ENCODE data around the gene C10orf53. TPM values are rescaled to one million over a fixed set of nuclear protein-coding genes. Genes with fewer than 3 reads are reported as not detected.
"Not testable (repeated sequence)": the region's sequence is repeated elsewhere in the genome, so short reads cannot be mapped to it uniquely, and the experiment has no call there.

C10orf53 gene
- total RNA-seq, 1 donor from 2014 or later, result not detected

DNA sequence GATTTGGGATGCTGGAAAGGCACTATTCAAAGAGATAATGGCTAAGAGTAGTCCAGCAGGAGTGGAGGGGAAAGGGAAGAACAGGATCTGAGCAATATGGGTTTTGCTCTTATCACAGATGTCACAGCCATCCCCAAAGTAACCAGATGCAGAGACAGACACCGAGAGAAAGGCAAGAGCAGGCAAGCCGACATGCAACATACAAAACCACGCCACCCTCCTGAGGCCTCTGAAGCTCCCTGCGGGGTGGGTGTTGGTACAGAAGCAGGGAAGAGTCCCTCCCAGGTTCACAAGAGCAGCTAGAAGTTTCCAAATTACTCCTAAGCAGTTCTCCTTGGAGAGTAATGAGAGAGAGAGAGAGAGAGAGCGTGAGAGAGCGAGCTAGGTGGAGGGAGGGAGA lies 10.8 kb upstream of the C10orf53 start:
- ATAC-seq, result no peak
- intact Hi-C loops (cut with DNase I), result no loop called here

DNA sequence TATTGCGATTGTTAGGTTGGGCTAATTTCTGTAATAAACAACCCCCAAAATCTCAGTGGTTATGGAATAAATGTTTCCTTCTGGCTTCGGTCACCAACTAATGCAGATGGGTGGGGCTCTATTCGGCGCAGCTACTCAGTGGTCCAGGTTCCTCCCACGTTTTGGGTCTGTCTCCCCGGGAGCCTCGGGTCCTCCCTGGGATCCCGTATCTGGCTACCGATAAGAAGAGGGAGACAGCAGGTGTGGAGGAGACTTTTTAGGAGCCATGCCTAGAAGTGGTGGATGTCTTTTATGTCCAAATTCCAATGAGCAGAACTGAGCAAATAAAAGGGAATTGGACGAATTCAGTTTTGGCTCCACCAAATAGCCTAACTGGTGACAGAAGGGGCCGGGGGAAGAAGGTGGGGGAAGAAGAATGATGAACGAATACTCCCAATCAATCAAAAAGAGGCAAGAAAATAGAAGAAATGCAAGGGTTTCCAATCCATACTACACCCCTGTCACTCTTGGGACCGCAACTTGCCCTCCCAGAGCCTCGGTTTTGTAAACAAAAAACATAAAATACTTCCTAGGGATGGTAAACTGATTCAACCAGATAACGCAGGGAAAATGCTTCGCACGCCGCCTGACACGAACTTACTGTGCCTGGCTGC lies 498 bp upstream of the C10orf53 start:
- DNase-seq (ENCODE audit: missing footprints) (no peak), ATAC-seq (no peak)
- intact Hi-C loops (cut with DNase I), result no loop called here

More for the DNA sequence above, 10.8 kb upstream of the C10orf53 start:
- DNase-seq (ENCODE audit: missing footprints), result no peak

DNA sequence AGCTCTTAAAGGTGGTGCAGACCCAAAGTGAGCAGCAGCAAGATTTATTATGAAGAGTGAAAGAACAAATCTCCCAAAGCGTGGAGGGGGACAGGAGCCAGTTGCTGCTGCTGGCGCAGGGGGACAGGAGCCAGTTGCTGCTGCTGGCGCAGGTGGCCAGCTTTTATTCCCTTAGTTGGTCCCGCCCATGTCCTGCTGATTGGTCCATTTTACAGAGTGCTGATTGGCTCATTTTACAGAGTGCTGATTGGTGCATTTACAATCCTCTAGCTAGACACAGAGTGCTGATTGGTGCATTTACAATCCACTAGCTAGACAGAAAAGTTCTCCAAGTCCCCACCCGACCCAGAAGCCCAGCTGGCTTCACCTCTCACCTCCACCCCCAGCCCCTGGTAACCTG lies 3.0 kb downstream of the C10orf53 start:
- DNase-seq (ENCODE audit: missing footprints); ATAC-seq; intact Hi-C loops (cut with DNase I): not testable (repeated sequence)

DNA sequence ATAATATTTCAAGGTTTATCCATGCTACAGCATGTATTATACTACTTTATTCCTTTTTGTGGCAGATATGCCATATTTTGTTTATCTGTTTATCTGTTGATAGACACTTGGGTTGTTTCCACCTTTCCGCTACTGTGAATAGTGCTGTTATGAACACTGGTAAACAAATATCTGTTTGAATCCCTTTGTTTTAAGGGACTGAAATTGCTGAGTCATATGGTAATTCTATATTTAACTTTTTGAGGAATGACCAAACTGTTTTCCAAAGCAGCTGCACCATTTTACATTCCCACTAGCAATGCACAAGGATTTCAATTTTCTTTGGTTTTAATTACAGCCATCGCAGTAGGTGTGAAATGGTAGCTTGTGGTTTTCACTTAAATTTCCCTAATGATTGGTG lies 3.4 kb downstream of the C10orf53 start:
- intact Hi-C loops (cut with DNase I), result no loop called here
- no peak for DNase-seq (ENCODE audit: missing footprints)

DNA sequence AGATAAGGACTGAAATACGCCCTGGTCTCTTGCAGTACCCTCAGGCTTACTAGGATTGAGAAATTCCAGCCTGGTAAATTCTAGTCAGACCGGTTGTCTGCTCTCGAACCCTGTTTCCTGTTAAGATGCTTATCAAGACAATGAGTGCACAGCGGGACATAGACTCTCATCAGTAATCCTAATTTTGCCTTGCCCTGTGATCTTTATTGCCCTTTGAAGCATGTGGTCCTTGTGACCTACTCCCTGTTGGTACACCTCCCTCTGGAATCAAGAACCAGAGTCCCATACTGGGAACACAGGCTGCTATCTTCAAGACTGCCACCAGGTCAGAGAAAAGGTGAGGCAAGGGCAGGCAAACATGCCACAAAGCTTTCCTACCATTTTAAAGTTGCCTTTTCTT lies 7.2 kb downstream of the C10orf53 start:
- ATAC-seq (no peak), DNase-seq (ENCODE audit: missing footprints) (no peak)
- intact Hi-C loops (cut with DNase I), result no loop called here

More for the DNA sequence above, 3.4 kb downstream of the C10orf53 start:
- no peak for ATAC-seq

DNA sequence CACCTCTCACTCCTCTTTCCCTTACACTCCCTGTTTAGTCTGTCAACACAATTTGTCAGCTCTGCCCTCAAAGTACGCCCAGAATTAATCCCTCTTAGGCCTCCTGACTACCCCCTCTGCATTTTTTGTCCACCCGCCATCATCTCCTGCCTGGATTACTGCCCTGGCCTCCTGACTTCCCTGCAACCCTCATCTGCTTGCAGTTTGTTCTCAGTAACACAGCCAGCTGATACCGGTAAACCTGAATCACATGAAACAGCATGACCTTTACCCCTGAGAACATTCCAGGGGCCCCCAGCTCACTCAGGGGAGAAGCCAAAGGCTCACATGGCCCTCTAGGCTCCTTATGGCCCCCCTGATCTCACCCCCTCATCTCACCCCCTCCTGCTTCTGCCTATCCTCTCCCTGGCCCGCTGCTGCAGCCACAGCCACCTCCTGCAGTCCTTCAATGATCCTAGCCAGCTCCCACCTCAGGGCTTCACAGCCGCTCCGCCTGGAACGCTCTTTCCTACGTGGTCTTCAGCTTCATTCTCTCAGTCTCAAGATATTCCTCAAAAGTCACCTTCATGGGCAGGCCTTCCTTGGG lies 8.9 kb downstream of the C10orf53 start:
- ATAC-seq, result no peak
- intact Hi-C loops (cut with DNase I), result no loop called here
- no peak for DNase-seq (ENCODE audit: missing footprints)

DNA sequence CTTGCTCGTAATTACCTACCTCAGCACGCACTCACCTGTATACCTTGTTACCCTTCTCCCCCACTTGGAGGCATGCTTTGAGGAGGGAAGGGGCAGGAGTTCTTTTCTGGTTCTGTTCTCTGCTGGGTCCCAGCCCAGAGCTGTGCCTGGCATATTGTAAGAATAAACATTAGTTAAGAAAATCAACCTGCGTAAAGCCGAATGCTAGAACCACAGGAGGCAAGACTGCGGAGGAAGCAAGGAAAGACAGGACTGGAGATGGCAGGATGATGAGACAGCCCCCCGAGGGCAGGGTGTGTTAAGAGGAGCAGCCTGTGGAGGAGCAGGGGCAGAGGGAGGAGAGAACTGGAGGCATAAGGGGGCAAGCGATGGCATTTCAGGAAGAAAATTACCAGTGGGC lies 9.5 kb downstream of the C10orf53 start:
- intact Hi-C loops (cut with DNase I), result no loop called here
- ATAC-seq (no peak), DNase-seq (ENCODE audit: missing footprints) (no peak)

DNA sequence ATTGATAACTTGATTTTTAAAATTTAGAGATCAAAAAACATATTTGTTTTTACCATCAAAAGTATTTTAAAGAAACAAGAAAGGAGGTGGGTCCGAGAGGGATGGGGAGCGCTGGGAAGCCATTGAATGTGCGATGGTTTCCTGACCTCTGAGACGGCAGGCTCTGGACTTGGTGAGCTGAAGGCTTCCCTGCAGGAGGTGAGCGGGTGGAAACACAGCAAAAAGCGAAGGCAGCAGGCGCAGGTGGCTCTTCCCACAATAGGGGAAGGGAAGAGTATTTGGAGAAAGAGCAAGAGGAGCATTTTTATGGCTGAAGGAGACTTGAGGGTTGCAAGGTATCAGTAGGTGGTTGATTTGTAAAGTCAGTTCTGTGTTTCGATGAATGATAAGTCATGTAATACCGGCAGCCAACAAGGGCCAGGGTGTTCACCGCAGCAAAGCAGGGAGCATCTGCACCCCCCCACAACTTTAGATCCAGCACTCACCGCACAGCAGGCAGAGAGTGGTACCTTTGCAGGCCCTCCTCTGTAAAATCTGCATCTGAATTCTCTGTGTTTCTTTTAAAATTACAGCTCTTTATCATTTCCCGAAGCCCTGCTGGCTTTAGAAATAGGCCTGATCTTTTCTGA lies 10.5 kb downstream of the C10orf53 start:
- DNase-seq (ENCODE audit: missing footprints) (no peak), ATAC-seq (no peak)
- intact Hi-C loops (cut with DNase I), result no loop called here

DNA sequence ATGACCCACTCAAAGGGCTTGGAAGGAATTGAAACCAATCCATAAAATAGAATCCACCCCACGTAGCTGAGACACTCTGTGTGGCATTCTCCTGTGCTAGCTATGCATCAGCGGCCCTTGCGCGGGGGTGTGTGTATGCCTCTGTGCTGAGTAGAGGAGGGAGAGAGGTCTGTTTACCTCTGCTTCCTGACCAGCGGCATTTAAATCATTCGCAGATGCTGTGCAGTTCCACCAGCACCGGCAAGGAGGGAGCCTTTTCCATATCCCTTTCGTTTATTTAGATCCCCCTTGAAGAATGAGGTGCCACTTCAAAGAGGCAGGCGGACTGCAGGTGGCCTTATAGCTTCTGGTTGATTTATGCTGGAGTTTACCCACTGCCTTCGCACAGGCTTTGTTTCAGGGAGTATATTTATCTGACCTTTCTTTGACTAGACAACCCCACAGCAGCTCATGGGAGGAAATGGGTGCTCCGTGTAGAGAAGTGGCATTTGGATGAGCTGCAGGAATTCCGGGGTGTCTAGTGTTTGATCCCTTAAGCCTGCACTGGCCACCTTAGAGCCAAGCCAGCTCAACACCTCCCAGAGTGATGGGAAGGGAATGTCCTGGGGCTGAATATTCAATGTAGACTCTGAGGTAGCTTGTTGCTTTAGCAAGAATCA lies 11.4 kb downstream of the C10orf53 start:
- DNase-seq (ENCODE audit: missing footprints), result no peak
- intact Hi-C loops (cut with DNase I), result no loop called here
- no peak for ATAC-seq

DNA sequence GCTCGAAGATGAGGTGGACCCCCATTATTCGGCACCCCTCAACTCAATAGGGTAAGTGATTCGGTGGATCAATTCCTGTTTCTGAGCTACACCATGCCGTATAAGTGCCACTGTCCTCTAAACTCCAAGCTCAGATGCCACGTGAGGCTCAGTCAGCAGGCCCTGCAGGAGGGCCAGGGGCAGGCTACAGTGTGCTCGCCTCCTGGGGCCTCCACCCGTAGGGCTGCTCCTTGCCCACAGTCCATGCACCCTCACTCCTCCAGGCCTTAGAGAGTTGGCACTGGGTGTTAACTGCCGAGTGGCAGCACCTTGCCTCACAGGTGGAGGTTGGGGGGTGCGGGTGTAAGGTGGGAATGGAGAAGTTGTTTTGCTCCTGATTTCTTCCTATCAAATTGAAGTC lies 12.1 kb downstream of the C10orf53 start:
- DNase-seq (ENCODE audit: missing footprints) (no peak), ATAC-seq (no peak)
- intact Hi-C loops (cut with DNase I), result no loop called here

DNA sequence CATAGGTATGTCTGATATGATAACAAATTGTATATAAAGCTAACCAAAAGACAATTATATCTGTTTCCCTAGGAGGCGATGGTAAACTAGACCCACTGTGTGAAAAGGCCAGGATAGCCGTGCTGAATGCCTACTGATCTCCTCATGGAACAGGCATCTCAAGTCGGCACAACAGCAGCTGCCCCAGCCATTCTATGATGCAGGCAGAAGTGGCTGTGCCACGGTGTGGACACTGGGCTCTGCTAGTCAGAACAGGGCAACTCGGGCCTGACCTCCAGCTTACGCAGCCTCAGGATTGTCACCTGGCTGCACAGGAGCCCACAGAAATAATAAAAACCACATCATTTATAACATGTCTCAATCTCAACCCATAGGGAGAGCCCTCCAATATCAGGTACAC lies 15.0 kb downstream of the C10orf53 start:
- no peak for DNase-seq (ENCODE audit: missing footprints)
- ATAC-seq, result no peak
- intact Hi-C loops (cut with DNase I), result no loop called here

DNA sequence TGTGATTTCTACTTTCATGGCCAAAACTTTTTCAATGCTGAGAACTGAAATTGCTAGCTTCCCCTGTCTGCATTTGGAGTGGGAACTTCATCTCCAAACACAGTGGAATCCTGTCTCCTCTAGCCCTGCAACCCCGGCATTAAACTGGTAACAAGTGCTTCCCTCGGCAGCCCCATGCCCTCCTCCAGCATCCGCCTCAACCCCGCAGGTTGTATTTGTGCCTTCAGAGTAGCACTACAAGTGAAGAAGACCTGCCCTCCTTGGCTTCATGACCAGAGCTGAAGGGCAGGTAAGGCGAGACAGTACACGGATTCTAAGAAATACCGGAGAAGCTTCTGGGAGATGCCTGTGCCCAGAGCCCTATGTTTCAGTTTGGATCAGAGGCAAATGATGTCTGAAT lies 16.9 kb downstream of the C10orf53 start:
- intact Hi-C loops (cut with DNase I), result no loop called here
- DNase-seq (ENCODE audit: missing footprints) (no peak), ATAC-seq (no peak)

DNA sequence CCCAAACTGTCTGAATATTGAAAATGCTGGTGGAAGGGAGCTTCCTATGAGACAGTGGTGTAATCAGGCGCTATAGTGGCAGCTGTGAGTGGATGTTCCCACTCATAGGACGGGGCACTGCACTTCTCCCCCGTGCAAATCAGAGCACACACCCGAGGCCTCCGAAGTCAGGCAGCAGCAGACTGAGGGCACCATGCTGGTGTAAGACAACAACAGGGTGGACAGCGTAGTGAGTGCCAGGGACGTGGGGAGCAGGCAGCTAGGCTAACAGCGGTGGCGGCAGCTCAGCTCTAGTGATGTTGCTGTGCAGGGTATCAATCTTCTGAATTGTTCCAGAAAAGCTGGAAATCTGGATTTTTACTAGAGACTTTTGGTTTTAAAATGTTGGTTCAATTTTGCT lies 19.2 kb downstream of the C10orf53 start:
- intact Hi-C loops (cut with DNase I), result no loop called here
- ATAC-seq (no peak), DNase-seq (ENCODE audit: missing footprints) (no peak)

DNA sequence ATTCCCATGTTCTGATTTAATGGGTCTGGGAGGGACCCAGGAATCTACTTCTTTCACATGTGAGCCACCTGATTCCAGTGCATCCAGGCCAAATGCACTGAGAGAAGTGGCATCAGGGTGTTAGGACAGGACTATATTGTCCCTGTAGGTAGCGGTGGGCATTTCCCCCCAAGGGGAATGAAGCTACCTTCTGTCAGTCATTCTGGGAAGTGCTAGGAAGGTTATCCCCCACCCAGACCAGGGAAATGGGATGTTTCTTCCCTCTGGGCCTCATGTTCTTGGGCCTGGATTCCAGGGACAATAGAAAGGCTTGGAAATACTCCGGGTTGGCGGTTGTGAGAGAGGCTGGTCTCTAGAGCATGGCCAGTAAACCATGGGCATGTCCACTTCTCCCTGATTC lies 20.8 kb downstream of the C10orf53 start:
- intact Hi-C loops (cut with DNase I), result no loop called here
- DNase-seq (ENCODE audit: missing footprints) (no peak), ATAC-seq (no peak)

DNA sequence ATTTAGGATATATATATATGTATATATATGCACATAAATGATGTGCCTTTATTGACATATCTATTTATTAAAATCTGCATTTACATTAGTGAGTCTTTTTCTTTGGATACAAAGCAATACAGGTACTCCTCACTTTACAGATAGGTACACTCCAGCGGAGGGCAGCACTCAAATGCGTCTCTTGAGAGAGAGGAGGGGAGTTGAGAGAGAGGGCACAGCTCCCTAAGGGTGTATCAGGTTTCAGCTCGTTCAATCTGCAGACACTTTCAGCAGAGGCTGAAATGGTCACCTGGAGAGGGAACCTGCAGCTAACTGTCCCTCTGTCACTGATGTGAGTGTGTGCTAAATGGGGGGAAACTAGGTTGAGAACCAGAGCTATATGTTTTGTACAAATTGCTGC lies 21.5 kb downstream of the C10orf53 start:
- ATAC-seq (no peak), DNase-seq (ENCODE audit: missing footprints) (no peak)
- intact Hi-C loops (cut with DNase I), result no loop called here

DNA sequence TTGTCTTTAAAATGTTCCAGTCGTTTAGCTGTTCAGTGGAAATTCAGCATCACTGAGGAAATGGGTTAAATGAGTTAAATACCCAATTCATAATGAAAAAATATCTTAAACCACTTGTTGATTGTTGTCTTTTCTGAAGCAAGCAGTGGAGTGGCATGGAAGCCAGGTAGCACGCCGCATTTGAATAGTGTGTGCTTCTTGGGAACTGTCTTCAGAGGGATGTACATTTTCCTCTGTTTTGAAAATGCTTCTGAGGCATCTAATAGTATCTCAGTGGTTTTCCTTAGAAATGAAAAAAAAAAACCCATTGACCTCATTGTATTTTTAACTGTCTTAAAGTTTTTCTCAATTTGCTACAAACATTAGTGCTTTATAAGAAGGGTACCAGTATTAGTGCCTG lies 28.1 kb downstream of the C10orf53 start:
- ATAC-seq, result no peak
- intact Hi-C loops (cut with DNase I), result no loop called here

DNA sequence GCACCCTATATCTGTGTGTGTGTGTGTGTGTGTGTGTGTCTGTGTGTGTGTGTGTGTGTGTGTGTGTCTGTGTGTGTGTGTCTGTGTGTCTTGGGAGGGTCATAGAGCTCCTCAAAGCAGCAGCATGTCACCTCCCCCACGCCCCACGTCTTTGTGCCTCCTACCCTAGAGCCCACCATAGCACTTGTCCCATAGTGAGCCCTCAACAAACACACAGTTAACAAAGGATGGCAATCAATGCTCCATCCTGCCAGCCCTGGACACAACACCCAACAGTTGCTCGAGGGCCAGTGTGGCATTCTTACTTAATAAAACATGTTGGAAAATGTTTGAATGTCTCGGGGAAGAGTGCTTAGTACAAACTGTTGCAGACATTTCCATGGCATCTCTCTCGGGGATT lies 30.5 kb downstream of the C10orf53 start:
- ATAC-seq (no peak), DNase-seq (ENCODE audit: missing footprints) (no peak)
- intact Hi-C loops (cut with DNase I), result no loop called here

More for the DNA sequence above, 28.1 kb downstream of the C10orf53 start:
- no peak for DNase-seq (ENCODE audit: missing footprints)

DNA sequence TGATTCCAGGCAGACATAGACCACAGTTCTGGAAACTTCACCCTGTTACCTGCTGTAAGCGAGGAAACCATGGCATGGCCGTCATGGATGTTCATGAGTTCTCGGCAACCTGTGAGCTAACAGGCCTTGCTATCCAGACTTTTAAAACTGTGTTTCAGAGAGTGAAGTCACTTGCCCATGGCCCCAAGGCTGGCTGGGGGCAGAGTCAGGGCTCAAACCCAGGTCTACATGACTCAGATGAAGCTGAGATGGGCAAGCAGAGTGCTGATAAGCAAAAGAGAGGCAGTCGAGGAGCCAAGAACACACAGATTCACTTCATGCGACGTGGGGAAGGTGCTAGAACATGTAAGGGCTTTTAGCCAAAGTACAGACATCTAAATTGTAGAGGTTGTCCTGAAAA lies 31.5 kb downstream of the C10orf53 start:
- DNase-seq (ENCODE audit: missing footprints), result no peak
- intact Hi-C loops (cut with DNase I), result no loop called here
- ATAC-seq, result no peak

DNA sequence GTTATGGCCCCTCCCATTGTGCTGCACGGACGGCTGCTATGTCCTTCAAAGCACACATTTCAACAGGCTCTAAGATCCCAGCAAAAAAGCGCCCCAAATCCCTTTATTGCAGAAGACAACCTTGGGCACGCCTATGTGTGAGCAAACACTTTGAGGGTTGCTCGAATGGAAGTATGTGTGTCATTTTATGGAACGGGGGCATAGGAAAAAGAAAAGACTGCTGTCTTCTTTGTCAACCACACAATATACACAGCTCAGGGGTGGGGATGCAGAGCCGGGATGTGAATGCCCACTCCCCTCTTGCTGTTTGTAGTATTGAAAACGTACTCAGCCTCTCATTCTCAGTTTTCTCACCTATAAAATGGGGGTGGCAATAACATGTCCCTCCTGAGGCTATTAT lies 32.0 kb downstream of the C10orf53 start:
- no peak for DNase-seq (ENCODE audit: missing footprints)

DNA sequence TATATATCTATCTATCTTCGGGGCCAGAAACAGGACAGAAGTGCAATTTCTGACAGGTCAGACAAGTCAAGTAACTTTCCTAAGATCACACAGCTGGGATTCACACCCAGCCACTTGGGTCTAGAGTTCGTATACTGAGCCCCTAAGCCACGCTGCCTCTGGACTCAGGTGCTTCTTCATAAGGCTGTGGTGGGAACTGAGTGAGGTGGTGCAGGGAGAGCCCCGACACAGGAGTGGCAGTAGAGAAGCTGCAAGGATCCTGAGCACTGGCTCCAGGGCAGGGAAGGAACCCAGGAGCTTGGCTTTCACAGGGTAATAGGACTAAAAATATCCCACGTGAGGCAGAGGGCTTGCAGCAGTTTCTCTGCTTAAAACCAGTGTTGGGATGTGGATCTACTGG lies 33.8 kb downstream of the C10orf53 start:
- intact Hi-C loops (cut with DNase I), result no loop called here
- ATAC-seq, result no peak
- DNase-seq (ENCODE audit: missing footprints), result no peak

More for the DNA sequence above, 32.0 kb downstream of the C10orf53 start:
- intact Hi-C loops (cut with DNase I), result no loop called here
- no peak for ATAC-seq
